Mononuclear cell (primary cell): Measurements from ENCODE around the gene MRPS5. TPM values are rescaled to one million over a fixed set of nuclear protein-coding genes. Genes with fewer than 3 reads are reported as not detected.

Experiments used
- H3K27me3 ChIP-seq: 2 replicates; pipeline ENCODE4 v1.6.0; 2011; ENCODE audit warnings: low read length, control low read depth; ENCODE audit not compliant: insufficient read depth
- H3K4me1 ChIP-seq: 2 replicates; pipeline ENCODE4 v1.5.1; 2011; ENCODE audit warnings: mild to moderate bottlenecking, low read length, control low read depth; ENCODE audit not compliant: insufficient read depth
- H3K4me3 ChIP-seq: 2 replicates; pipeline ENCODE4 v1.5.1; 2011; ENCODE audit warnings: mild to moderate bottlenecking, low read length, moderate library complexity
- H3K9me3 ChIP-seq: 2 replicates; pipeline ENCODE4 v1.5.1; 2011; ENCODE audit warnings: low read depth, mild to moderate bottlenecking, control low read depth, low read length
- total RNA-seq: library from RNA; depleted of rRNA; stranded (reverse); fragments of >200 nt; gene quantifications from one replicate; pipeline ENCODE4 v1.2.3, GENCODE V29; 2012

MRPS5 gene
- total RNA-seq, 1 donor: 14.5 TPM

- H3K27me3 ChIP-seq: no peaks in the 10 kb centered on the region
- no peaks in the 10 kb centered on the region for H3K9me3 ChIP-seq
- H3K4me1 ChIP-seq: peaks cover 32% of the 10 kb centered on the region
- H3K4me3 ChIP-seq: no peak overlapping the region
These were observed 63.1 kb downstream of the MRPS5 start for GRCh38 chr2:95058466-95058988.

GRCh38 chr2:95057535-95058370 lies 63.9 kb downstream of the MRPS5 start:
- Histone ChIP-seq H3K27me3 (no peaks in the 10 kb centered on the region), H3K4me1 (peaks cover 27% of the 10 kb centered on the region), H3K4me3 (no peak overlapping the region), H3K9me3 (no peaks in the 10 kb centered on the region)

- H3K4me1 ChIP-seq: peaks cover 17% of the 10 kb centered on the region
These were observed 64.8 kb downstream of the MRPS5 start for GRCh38 chr2:95056461-95057459.

GRCh38 chr2:95056044-95056443 lies 65.6 kb downstream of the MRPS5 start:
- Histone ChIP-seq H3K27me3 (no peaks in the 10 kb centered on the region), H3K9me3 (no peaks in the 10 kb centered on the region), H3K4me3 (no peak overlapping the region), H3K4me1 (peaks cover 13% of the 10 kb centered on the region)

More at GRCh38 chr2:95056461-95057459, 64.8 kb downstream of the MRPS5 start:
- Histone ChIP-seq H3K4me3 (no peak overlapping the region), H3K27me3 (no peaks in the 10 kb centered on the region), H3K9me3 (no peaks in the 10 kb centered on the region)

GRCh38 chr2:95055262-95055661 lies 66.3 kb downstream of the MRPS5 start:
- Histone ChIP-seq H3K4me3 (no peak overlapping the region), H3K27me3 (no peaks in the 10 kb centered on the region), H3K4me1 (peaks cover 13% of the 10 kb centered on the region), H3K9me3 (no peaks in the 10 kb centered on the region)

GRCh38 chr2:95054016-95054415 lies 67.6 kb downstream of the MRPS5 start:
- Histone ChIP-seq H3K27me3 (no peaks in the 10 kb centered on the region), H3K4me1 (peaks cover 13% of the 10 kb centered on the region), H3K9me3 (no peaks in the 10 kb centered on the region), H3K4me3 (no peak overlapping the region)

GRCh38 chr2:95053543-95053942 lies 68.1 kb downstream of the MRPS5 start:
- no peaks in the 10 kb centered on the region for H3K27me3 ChIP-seq
- H3K4me3 ChIP-seq: no peak overlapping the region
- no peaks in the 10 kb centered on the region for H3K9me3 ChIP-seq
- H3K4me1 ChIP-seq: peaks cover 13% of the 10 kb centered on the region

- Histone ChIP-seq H3K4me1 (peaks cover 13% of the 10 kb centered on the region), H3K9me3 (no peaks in the 10 kb centered on the region), H3K4me3 (no peak overlapping the region), H3K27me3 (no peaks in the 10 kb centered on the region)
These were observed 68.7 kb downstream of the MRPS5 start for GRCh38 chr2:95052804-95053479.

GRCh38 chr2:95052307-95052706 lies 69.3 kb downstream of the MRPS5 start:
- Histone ChIP-seq H3K4me1 (peaks cover 13% of the 10 kb centered on the region), H3K9me3 (no peaks in the 10 kb centered on the region), H3K4me3 (no peak overlapping the region), H3K27me3 (no peaks in the 10 kb centered on the region)

- Histone ChIP-seq H3K4me3 (no peak overlapping the region), H3K9me3 (no peaks in the 10 kb centered on the region), H3K4me1 (peaks cover 13% of the 10 kb centered on the region), H3K27me3 (no peaks in the 10 kb centered on the region)
These were observed 70.0 kb downstream of the MRPS5 start for GRCh38 chr2:95051626-95052025.

GRCh38 chr2:95050385-95051300 lies 71.0 kb downstream of the MRPS5 start:
- Histone ChIP-seq H3K4me1 (peaks cover 7% of the 10 kb centered on the region), H3K9me3 (no peaks in the 10 kb centered on the region), H3K27me3 (no peaks in the 10 kb centered on the region), H3K4me3 (no peak overlapping the region)

- Histone ChIP-seq H3K4me3 (no peak overlapping the region), H3K9me3 (no peaks in the 10 kb centered on the region), H3K27me3 (no peaks in the 10 kb centered on the region), H3K4me1 (peaks cover 4% of the 10 kb centered on the region)
These were observed 71.6 kb downstream of the MRPS5 start for GRCh38 chr2:95049961-95050360.

GRCh38 chr2:95049683-95049955 lies 72.0 kb downstream of the MRPS5 start:
- Histone ChIP-seq H3K9me3 (no peaks in the 10 kb centered on the region), H3K4me3 (no peak overlapping the region), H3K4me1 (peaks cover 4% of the 10 kb centered on the region), H3K27me3 (no peaks in the 10 kb centered on the region)
